NT2/D1 (cell line): ENCODE results near the gene MPV17L2.

ENCODE experiments used
- SUZ12 ChIP-seq: IDR thresholded peaks from 2 replicates; pipeline ENCODE4 v1.6.1; 2011; ENCODE audit not compliant: insufficient read length, insufficient read depth; ENCODE audit errors: extremely low read depth
- YY1 ChIP-seq: IDR thresholded peaks from 2 replicates; pipeline ENCODE4 v1.6.1; 2011; ENCODE audit not compliant: insufficient read length, insufficient read depth
- ZNF274 ChIP-seq: IDR thresholded peaks from 2 replicates; pipeline ENCODE4 v1.6.1; 2011; ENCODE audit warnings: mild to moderate bottlenecking, low read depth, low read length

DNA sequence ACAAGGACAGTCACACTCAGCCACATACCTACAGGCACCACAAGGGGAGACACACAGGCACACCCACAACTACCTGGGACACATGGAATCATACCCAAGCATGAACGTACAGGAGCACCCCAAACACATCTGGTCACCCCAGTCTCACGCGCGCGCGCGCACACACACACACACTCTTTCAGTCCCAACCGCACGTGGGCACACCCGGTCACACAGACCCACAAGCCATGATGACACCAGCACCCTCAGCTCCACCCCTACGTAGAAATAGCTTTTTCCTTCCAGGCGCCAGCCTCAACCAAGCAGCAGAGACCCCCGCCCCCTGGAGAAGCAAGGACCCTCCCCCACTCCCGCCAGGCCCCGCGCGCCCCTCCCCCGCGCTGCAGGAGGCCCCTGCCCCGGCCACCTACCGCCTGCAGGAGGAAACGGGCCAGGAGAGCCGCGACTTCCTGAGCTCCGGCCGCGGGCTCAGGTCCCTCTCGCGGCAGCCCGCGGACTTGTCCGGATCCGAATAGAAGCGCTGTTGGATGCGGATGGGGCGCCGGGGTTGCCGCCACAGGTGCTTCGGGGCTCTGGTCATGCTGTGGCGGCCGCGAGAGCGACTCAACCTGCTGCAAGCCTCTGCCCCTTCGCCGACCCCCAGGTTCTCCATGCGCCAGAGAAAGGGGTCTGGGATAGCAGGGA is 39.7 kb downstream of the MPV17L2 start:
- TF ChIP-seq ZNF274 (no peak), YY1 (no peak), SUZ12 (no peak)
